ENCODE results near the gene APC2. TPM values are rescaled to one million over a fixed set of nuclear protein-coding genes. Genes with fewer than 3 reads are reported as not detected.
A peak's percentile ranks its signal among the peaks of the same experiment; 100 is the strongest.

APC2 gene
- total RNA-seq, 1 donor from 2014 or later: 1.2 TPM

DNA sequence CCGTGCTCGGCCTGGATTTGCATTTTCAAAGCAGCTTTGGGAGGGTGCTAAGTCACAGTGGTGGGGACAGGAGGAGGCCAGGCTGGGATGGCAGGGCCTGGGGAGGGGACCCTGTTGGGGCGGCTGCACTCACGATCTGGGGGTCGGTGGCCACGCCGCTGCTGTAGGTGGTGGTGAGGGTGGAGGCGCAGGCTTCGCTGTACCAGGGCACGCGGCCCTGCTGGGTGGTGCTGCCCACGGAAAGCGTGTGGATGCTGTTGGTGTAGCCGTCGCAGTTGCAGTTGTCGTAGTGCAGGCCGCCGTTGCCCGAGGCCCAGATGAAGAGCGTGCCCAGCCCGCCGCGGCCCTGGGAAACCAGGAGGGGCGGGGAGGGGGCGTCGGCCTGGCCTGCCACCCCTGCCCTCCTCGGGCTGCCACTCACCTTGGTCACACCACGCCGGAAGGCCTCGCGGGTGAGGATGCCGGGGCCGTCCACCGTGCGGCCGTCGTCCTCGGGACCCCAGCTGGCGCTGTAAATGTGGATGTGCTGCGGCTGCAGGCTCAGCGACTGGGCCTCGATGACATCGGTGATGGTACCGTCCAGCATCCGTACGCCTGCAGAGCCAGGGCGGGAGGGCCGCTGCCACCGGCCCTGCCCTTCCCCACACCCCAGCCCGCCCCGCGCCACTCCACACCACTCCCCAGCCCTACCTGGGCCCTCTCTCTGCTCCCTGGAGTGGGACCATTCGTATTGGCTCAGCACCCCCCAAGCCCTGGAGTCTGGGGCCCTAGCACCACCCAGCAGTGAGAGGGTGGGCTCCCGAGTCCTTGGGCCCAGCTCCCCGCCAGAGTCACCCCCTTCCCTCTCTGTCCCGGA lies 37.0 kb downstream of the APC2 start:
- H3K27me3 ChIP-seq: no peaks in the 10 kb centered on the region
- no peaks in the 10 kb centered on the region for H3K9me3 ChIP-seq
- no peak for DNase-seq (ENCODE audit: extremely low spot score in 2 of 2)
- intact Hi-C loops (cut with DNase I): no loop called here
- TF ChIP-seq, protein P1, sequence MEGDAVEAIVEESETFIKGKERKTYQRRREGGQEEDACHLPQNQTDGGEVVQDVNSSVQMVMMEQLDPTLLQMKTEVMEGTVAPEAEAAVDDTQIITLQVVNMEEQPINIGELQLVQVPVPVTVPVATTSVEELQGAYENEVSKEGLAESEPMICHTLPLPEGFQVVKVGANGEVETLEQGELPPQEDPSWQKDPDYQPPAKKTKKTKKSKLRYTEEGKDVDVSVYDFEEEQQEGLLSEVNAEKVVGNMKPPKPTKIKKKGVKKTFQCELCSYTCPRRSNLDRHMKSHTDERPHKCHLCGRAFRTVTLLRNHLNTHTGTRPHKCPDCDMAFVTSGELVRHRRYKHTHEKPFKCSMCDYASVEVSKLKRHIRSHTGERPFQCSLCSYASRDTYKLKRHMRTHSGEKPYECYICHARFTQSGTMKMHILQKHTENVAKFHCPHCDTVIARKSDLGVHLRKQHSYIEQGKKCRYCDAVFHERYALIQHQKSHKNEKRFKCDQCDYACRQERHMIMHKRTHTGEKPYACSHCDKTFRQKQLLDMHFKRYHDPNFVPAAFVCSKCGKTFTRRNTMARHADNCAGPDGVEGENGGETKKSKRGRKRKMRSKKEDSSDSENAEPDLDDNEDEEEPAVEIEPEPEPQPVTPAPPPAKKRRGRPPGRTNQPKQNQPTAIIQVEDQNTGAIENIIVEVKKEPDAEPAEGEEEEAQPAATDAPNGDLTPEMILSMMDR (IDR thresholded peaks at IDR 0.05): no peak
- TF ChIP-seq POLR2A (IDR thresholded peaks at IDR 0.05): no peak
- TF ChIP-seq POLR2AphosphoS5 (IDR thresholded peaks at IDR 0.05; ENCODE audit: insufficient read depth in 1 of 2, low read depth in 1 of 2): no peak
- H3K4me1 ChIP-seq: peaks cover 16% of the 10 kb centered on the region
- H3K36me3 ChIP-seq: no peaks in the 10 kb centered on the region
- H3K4me3 ChIP-seq: no peak overlapping the region
- no peak overlapping the region for H3K27ac ChIP-seq

DNA sequence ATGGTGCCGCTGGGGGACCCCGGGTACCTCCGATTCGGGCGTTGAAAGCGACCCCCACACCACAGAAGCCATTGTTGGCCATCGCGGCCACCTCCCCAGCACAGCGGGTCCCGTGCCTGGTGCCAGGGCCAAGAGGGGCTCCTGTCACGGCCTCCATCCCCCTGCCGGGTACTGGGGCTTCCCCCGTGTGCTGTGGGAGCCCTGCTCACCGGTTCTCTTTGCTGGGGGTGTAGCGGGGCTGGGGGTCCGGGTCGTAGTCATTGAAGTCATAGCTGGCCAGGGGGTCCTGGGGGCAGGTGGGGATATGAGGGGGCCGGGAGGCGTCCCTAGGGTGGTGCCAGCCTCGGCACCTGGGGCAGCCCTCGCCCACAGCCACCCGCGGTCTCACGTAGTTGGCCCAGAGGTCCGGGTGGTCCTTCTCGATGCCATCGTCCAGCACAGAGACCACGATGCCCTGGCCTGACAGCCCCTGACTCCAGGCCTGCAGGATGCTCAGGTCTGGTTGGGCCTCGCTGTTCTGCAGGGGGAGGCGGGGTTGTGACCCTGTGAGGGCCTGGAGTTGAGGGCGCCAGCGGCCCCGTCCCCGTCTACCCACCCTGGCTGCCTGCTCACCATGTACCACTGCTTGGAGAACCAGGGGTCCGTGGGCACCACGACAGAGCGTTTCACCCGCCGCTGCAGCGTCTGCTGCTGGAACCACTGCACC lies 37.8 kb downstream of the APC2 start:
- no peaks in the 10 kb centered on the region for H3K27me3 ChIP-seq
- DNase-seq (ENCODE audit: extremely low spot score in 2 of 2): no peak
- no peaks in the 10 kb centered on the region for H3K36me3 ChIP-seq
- H3K27ac ChIP-seq: no peak overlapping the region
- no peaks in the 10 kb centered on the region for H3K9me3 ChIP-seq
- intact Hi-C loops (cut with DNase I): no loop called here
- no peak overlapping the region for H3K4me3 ChIP-seq
- peaks cover 16% of the 10 kb centered on the region for H3K4me1 ChIP-seq
- TF ChIP-seq POLR2A (IDR thresholded peaks at IDR 0.05): no peak
- TF ChIP-seq, protein P1 (IDR thresholded peaks at IDR 0.05): no peak
- no peak for TF ChIP-seq POLR2AphosphoS5 (IDR thresholded peaks at IDR 0.05; ENCODE audit: insufficient read depth in 1 of 2, low read depth in 1 of 2)

DNA sequence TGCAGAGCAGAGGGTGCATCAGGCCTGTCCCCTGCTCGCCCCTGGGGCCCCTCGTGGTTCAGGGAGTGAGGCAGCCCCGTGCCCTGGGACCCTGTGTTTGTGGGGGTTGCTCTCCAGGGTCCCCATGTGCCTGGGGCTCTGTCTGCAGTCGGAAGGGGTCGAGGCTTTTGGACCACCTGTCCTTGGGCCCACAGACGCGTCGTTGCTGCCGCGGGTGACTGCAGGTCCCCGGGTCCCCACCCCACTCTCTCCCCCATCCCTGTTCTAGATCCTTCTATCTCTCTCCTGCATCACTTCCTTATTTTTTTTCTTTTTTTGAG lies 38.3 kb downstream of the APC2 start:
- Histone ChIP-seq H3K9me3 (no peaks in the 10 kb centered on the region), H3K4me3 (no peak overlapping the region), H3K36me3 (no peaks in the 10 kb centered on the region), H3K27ac (no peak overlapping the region), H3K27me3 (no peaks in the 10 kb centered on the region), H3K4me1 (peaks cover 16% of the 10 kb centered on the region)
- TF ChIP-seq, protein P1 (IDR thresholded peaks at IDR 0.05): no peak
- no peak for TF ChIP-seq POLR2AphosphoS5 (IDR thresholded peaks at IDR 0.05; ENCODE audit: insufficient read depth in 1 of 2, low read depth in 1 of 2)
- TF ChIP-seq POLR2A (IDR thresholded peaks at IDR 0.05): no peak
- no peak for DNase-seq (ENCODE audit: extremely low spot score in 2 of 2)
- intact Hi-C loops (cut with DNase I): no loop called here

DNA sequence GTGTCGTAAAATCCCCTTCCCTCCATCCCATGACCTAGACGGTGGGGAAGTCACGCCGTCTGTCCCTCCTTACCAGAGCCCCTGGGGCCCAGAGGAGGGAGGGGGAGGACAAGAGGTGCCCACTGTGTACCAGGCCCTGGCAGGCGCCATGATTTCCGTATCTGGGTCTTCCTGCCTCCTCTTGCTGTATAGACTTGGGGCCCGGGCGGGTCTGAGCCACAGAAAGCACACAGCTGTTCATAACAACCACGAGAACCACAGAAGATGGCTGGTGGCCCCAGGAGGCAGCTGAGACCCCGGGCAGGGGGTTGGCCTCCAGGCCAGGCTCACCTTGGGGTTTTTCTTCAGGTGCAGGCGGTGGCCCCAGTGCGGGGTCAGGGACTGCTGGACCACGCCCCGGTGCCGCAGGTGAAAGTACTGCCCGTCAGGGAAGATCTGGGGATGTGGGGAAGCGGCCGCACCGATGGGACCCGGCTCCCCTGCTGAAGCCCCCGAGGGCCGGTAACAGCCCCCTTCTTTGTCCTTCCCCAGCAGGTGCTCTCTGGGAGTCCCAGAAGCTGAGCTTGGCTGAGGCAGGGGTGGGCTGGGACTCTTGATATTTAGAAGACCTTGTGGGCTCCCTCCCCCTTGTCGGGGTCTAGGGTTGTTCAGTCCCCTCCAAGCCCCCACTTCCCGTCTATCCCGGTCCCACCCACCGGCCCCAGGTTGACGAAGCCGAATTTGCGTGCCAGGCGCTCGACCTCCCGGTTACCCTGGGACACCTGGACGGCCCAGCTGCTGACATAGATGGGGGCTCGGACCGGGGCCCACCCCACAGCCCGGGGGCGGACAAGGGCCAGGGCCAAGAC lies 39.8 kb downstream of the APC2 start:
- no peak for TF ChIP-seq POLR2A (IDR thresholded peaks at IDR 0.05)
- Histone ChIP-seq H3K27ac (peak overlapping the region; percentile 74), H3K27me3 (no peaks in the 10 kb centered on the region), H3K9me3 (no peaks in the 10 kb centered on the region), H3K36me3 (no peaks in the 10 kb centered on the region), H3K4me1 (peaks cover 16% of the 10 kb centered on the region), H3K4me3 (peak overlapping the region; percentile 52 to 54)
- intact Hi-C loops (cut with DNase I): no loop called here
- DNase-seq (ENCODE audit: extremely low spot score in 2 of 2): no peak

DNA sequence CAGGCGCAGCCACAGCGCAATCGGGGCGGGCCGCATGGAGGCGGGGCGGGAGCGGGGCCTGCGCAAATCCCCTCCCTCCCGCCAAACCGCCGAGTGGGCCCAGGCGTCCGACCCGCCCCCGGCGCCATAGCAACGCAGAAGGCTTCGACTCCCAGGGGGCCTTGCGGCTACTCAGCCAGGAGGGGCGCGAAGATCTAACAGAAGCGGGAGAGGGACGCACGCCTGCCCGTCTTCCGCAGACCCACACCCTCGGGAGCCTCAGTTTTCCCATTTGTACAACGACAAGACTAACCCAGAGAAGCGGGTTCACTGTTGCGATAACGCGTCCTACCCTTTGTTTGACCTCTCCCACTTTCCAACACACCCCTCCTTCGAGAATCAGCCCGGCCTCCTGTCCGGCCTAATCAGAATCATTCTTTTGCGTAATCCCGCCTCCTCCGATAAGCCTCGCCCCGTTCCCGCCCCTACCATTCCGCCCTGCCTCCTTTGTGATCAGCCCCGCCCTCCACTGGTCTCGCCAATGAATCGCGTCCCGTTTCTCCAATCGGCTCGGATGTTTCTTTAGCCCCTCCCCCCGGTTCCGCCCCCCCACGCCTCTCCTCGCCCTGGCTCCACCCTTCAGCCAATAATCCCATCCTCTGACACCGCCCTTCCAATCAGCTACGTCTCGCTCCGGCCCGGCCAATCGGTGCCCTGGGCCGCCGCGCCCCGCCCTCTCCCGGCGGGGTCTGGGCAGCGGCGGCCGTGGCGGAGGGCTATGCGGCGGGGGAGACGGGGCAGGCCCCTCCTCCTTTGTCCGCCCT lies 40.6 kb downstream of the APC2 start, which contains the start of gene PCSK4:
Gene PCSK4, minus strand, starts transcription at position 40 of the 803 bp plus-strand sequence. Its CDS starts 4 bp downstream, at position 36.
- peak within 1 kb of the TSS; percentile 54 to 74 for H3K4me3 ChIP-seq
- H3K36me3 ChIP-seq: no peaks in the 10 kb centered on the region
- peak within 1 kb of the TSS; percentile 74 for H3K27ac ChIP-seq
- peak; percentile 64 to 75 for TF ChIP-seq POLR2AphosphoS5 (IDR thresholded peaks at IDR 0.05; ENCODE audit: insufficient read depth in 1 of 2, low read depth in 1 of 2)
- TF ChIP-seq, protein P1 (IDR thresholded peaks at IDR 0.05): no peak
- no peaks in the 10 kb centered on the region for H3K27me3 ChIP-seq
- intact Hi-C loops (cut with DNase I): no loop called here
- peak in 1 of 2 donors; percentile 99 for DNase-seq (ENCODE audit: extremely low spot score in 2 of 2)
- no peaks in the 10 kb centered on the region for H3K9me3 ChIP-seq
- H3K4me1 ChIP-seq: peaks cover 16% of the 10 kb centered on the region
